GM12878 (cell line): ENCODE results near the gene POLR2L. TPM values are rescaled to one million over a fixed set of nuclear protein-coding genes. Genes with fewer than 3 reads are reported as not detected.

Experiments used
- ATAC-seq: fragments of 200-7000 bp; cut with Tn5 transposase; 3 replicates; pipeline ENCODE4 v1.9.1; 2020; ENCODE audit warnings: mild to moderate bottlenecking, moderate library complexity
- BruUV-seq: library from RNA; stranded (reverse); fragments of 400-500 nt; replicated peaks from 2 replicates; lab custom pipeline; 2021; lab: Mats Ljungman, UMichigan
- CTCF ChIA-PET: fragments of 300-600 bp; sonication (Branson Sonifier 250); formaldehyde crosslinking; extraction: SDS; loops from one replicate; lab custom pipeline; 2021; ENCODE audit warnings: inconsistent platforms; lab: Yijun Ruan, JAX
- POLR2A ChIA-PET: fragments of 350-600 bp; formaldehyde crosslinking; extraction: SDS; loops from one replicate; lab custom pipeline; 2021; ENCODE audit warnings: inconsistent platforms; lab: Charles Lee
- RAD21 ChIA-PET: fragments of 300-600 bp; sonication (Branson Sonifier 250); formaldehyde crosslinking; loops from one replicate; lab custom pipeline; 2023; ENCODE audit warnings: antibody characterized with exemption; ENCODE audit not compliant: unreplicated experiment; lab: Charles Lee
- SMC1A ChIA-PET: fragments of 300-600 bp; sonication (Branson Sonifier 250); formaldehyde crosslinking; loops from one replicate; lab custom pipeline; 2023; ENCODE audit not compliant: unreplicated experiment, uncharacterized antibody; lab: Charles Lee
- DNase-seq: peaks from one replicate; pipeline ENCODE4 v3.0.0-alpha.2; 2011; ENCODE audit warnings: low read depth, low spot score
- FAIRE-seq: peaks from 3 replicates; lab custom pipeline; 2011; peaks lifted over from hg19 to GRCh38; lab: Jason Lieb, UNC
- H2AFZ ChIP-seq: 2 replicates; pipeline ENCODE4 v1.6.0; 2011; ENCODE audit warnings: low read depth, low read length, control low read depth; ENCODE audit not compliant: control insufficient read depth
- H3K27ac ChIP-seq: 2 replicates; pipeline ENCODE4 v1.5.1; 2011; ENCODE audit warnings: control low read depth; ENCODE audit not compliant: control insufficient read depth, insufficient read depth
- H3K27me3 ChIP-seq, 2 experiments: replicated peaks in 1 of 2; 2 replicates each; pipeline versions ENCODE4 v1.6.0 to v1.6.1; 2011; ENCODE audit warnings: low read length in 1 of 2; ENCODE audit not compliant: control insufficient read depth in 2 of 2, insufficient read depth in 2 of 2
- H3K36me3 ChIP-seq, 2 experiments: 2 replicates each; pipeline ENCODE4 v1.5.1; 2011; ENCODE audit warnings: low read length in 1 of 2; ENCODE audit not compliant: control insufficient read depth in 2 of 2, insufficient read depth in 2 of 2
- H3K4me1 ChIP-seq: 2 replicates; pipeline ENCODE4 v1.6.1; 2011; ENCODE audit warnings: mild to moderate bottlenecking, low read length, moderate library complexity, mixed read lengths; ENCODE audit not compliant: control insufficient read depth, insufficient read depth
- H3K4me2 ChIP-seq: 2 replicates; pipeline ENCODE4 v1.6.0; 2011; ENCODE audit warnings: control low read depth; ENCODE audit not compliant: control insufficient read depth, insufficient read depth
- H3K4me3 ChIP-seq: fragments of 200-600 bp; sonication (generic); 2 replicates; pipeline ENCODE4 v1.5.1; 2016
- H3K79me2 ChIP-seq: 2 replicates; pipeline ENCODE4 v1.6.0; 2011; ENCODE audit warnings: low read length; ENCODE audit not compliant: control insufficient read depth, insufficient read depth
- H3K9ac ChIP-seq: 2 replicates; pipeline ENCODE4 v1.8.0; 2011; ENCODE audit warnings: low read length, control low read depth, mixed read lengths; ENCODE audit not compliant: control insufficient read depth, insufficient read depth
- H3K9me3 ChIP-seq: replicated peaks from 3 replicates; pipeline ENCODE4 v1.5.1; 2011; ENCODE audit warnings: mild to moderate bottlenecking, low read length; ENCODE audit not compliant: control insufficient read depth, insufficient read depth
- H4K20me1 ChIP-seq: 2 replicates; pipeline ENCODE4 v1.6.0; 2011; ENCODE audit not compliant: control insufficient read depth, insufficient read depth
- MEF2A ChIP-seq: IDR thresholded peaks from 2 replicates; pipeline ENCODE4 v1.6.1; 2011; ENCODE audit warnings: low read depth, mild to moderate bottlenecking, low read length, moderate library complexity; ENCODE audit not compliant: insufficient read depth
- MXI1 ChIP-seq: fragments of 150-350 bp; IDR thresholded peaks from 2 replicates; pipeline ENCODE4 v1.6.1; 2011; ENCODE audit warnings: low read depth, mild to moderate bottlenecking, inconsistent platforms, low read length, improper control_type of control experiment
- NFYB ChIP-seq: IDR thresholded peaks from 2 replicates; pipeline ENCODE4 v1.6.1; 2011; ENCODE audit warnings: low read depth, mild to moderate bottlenecking, low read length, improper control_type of control experiment, moderate library complexity; ENCODE audit not compliant: insufficient read depth
- POLR2AphosphoS5 ChIP-seq: IDR thresholded peaks from 2 replicates; pipeline ENCODE4 v1.6.1; 2011; ENCODE audit warnings: mild to moderate bottlenecking, low read length, inconsistent platforms
- USF1 ChIP-seq: IDR thresholded peaks from 2 replicates; pipeline ENCODE4 v1.6.1; 2011; ENCODE audit warnings: borderline replicate concordance, low read depth, mild to moderate bottlenecking, moderate library complexity, mixed read lengths, low read length; ENCODE audit not compliant: insufficient read depth; ENCODE audit errors: extremely low read length
- ZSCAN29 ChIP-seq: fragments of 450-650 bp; IDR thresholded peaks from 2 replicates; pipeline ENCODE4 v1.6.1; 2017; ENCODE audit warnings: mild to moderate bottlenecking, moderate library complexity
- WGBS: methylation state at CpG from one replicate; pipeline ENCODE4 v1.1.6; 2016; ENCODE audit warnings: low lambda C conversion rate; ENCODE audit not compliant: insufficient replicate concordance, insufficient coverage; ENCODE audit errors: missing lambda C conversion rate; 5-methylcytosine and 5-hydroxymethylcytosine counted together
- in situ Hi-C: fragments of 300-500 bp; cut with MboI; formaldehyde crosslinking; loops from 9 replicates; pipeline ENCODE4 v1.14.3; 2018; ENCODE audit warnings: mixed read lengths
- intact Hi-C: fragments of 100-400 bp; cut with micrococcal nuclease; formaldehyde crosslinking; loops from one replicate; pipeline ENCODE4 v1.14.2; 2022; ENCODE audit not compliant: unreplicated experiment
- polyA plus RNA-seq, 11 experiments: library from polyadenylated mRNA; depleted of rRNA in 4 of 11; unstranded in 6 of 11; stranded (reverse) in 5 of 11; fragments of >200 nt; fragmentation: Nextera tagmentation in 4 of 11; fragmentation: Illumina TruSeq in 1 of 11; extraction: Ambion mirVana in 4 of 11; extraction: Trizol in 1 of 11; gene quantifications; 1 replicate in 1 of 11; 2 replicates in 10 of 11; pipeline versions ENCODE4 v1.2.1 to v1.2.3, GENCODE V29; 2011 to 2016; ENCODE audit warnings: inconsistent platforms in 2 of 11, missing spikeins in 2 of 11, low read depth in 1 of 11
- total RNA-seq, 4 experiments: library from RNA; depleted of rRNA in 3 of 4; stranded (reverse); fragments of >200 nt in 3 of 4; fragmentation: Illumina TruSeq in 1 of 4; extraction: Trizol in 1 of 4; gene quantifications; 2 replicates each; pipeline versions ENCODE4 v1.2.1 to v1.2.3, GENCODE V29; 2013 to 2021

Gene POLR2L
- total and polyA plus RNA-seq, 10 of the 15 experiments (the other 5 are each of a cell fraction or from before 2014, with no cell fraction given): 23.1 to 497 (median 125) TPM

GRCh38 chr11:821512-822371 is 20.6 kb downstream of the POLR2L start:
- Histone ChIP-seq H4K20me1 (no peaks in the 10 kb centered on the region; the same call in 1 of the 2 replicates), H3K4me1 (no peaks in the 10 kb centered on the region; the same call in 1 of the 2 replicates), H2AFZ (no peak overlapping the region), H3K27me3 (no peaks in the 10 kb centered on the region), H3K27ac (no peak overlapping the region), H3K4me3 (no peak overlapping the region), H3K4me2 (no peak overlapping the region), H3K9ac (no peak overlapping the region), H3K36me3 (no peaks in the 10 kb centered on the region; a peak in 2 of 4 replicates), H3K79me2 (peaks cover 5% of the 10 kb centered on the region), H3K9me3 (no peaks in the 10 kb centered on the region)
- no peak for DNase-seq
- ChIA-PET CTCF (no interaction called here), POLR2A (interaction anchor here (1.0 to 3.3 kb wide), 2 partner anchors 10 to 22 kb away, joined by 5 to 12 read pairs; partner anchors contain the start of gene TSPAN4), RAD21 (interaction anchor here (1.1 kb wide), 1 partner anchor 19 kb away, joined by 3 read pairs; no protein-coding TSS in a partner anchor), SMC1A (no interaction called here)
- intact Hi-C loops (no loop called here), in situ Hi-C loops (loop anchor here (25.0 kb wide), 1 partner anchor 1566 kb away; the partner anchor contains the start of gene CD81)
- BruUV-seq: no TSS peak
- TF ChIP-seq MEF2A (no peak), POLR2AphosphoS5 (no peak), MXI1 (no peak), USF1 (no peak), ZSCAN29 (no peak), NFYB (no peak)
- no peak for ATAC-seq
- 84% methylated on average over 18 of the region's 22 CpGs for WGBS
- no peak for FAIRE-seq
